ENCODE measurements around the gene EFNA5.

The EFNA5 gene

DNA sequence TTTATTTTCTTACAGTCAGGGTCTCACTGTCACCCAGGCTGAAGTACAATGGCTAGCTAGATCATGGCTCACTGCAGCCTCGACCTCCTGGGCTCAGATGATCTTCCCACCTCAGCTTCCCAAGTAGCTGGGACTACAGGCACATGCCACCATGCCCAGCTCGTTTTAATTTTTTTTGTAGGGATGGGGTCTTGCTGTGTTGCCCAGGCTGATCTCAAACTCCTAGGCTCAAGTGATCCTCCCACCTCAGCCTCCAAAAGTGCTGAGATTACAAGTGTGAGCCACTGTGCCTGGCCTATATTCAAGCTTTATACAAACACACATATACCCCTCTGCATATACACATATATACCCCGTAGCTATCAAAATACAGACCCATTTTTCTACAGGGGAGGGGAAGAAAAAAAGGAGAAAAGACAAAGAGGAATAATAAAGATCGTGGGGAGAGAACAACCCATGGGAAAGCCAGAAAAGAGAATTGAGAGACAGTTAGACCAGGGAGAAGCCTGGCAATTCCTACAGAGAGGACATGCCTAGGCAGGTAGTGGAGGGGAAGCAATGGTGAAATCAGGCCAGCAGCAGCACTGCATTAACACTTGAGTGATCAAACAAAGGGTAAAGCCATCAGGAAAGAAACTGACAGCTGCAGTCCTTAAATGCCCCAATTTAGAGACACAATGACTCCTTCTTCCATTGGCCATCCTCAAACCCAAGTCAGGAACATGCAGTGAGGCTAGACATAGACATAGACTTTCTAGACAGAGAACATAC lies 102.7 kb downstream of the EFNA5 start:
- DNase-seq: peak; percentile 59

DNA sequence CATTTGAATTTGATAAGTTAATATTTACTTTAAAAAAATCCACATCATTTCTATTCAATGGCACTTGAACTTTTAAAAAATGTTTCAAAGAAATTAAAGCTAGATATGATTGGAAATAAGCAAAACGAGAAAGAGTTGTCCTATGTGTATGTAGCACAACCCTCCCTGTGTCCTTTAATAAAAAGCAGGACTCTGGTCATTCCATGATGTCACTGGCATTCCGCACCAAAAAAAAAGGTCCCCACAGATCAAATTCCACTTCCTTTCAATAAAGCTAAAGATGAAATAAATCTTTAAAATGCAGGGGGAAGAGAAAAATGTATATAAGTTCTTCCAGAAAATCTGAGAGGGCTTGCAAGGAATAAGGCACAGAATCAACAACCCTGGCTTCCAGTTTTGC lies 103.8 kb downstream of the EFNA5 start:
- DNase-seq: no peak

DNA sequence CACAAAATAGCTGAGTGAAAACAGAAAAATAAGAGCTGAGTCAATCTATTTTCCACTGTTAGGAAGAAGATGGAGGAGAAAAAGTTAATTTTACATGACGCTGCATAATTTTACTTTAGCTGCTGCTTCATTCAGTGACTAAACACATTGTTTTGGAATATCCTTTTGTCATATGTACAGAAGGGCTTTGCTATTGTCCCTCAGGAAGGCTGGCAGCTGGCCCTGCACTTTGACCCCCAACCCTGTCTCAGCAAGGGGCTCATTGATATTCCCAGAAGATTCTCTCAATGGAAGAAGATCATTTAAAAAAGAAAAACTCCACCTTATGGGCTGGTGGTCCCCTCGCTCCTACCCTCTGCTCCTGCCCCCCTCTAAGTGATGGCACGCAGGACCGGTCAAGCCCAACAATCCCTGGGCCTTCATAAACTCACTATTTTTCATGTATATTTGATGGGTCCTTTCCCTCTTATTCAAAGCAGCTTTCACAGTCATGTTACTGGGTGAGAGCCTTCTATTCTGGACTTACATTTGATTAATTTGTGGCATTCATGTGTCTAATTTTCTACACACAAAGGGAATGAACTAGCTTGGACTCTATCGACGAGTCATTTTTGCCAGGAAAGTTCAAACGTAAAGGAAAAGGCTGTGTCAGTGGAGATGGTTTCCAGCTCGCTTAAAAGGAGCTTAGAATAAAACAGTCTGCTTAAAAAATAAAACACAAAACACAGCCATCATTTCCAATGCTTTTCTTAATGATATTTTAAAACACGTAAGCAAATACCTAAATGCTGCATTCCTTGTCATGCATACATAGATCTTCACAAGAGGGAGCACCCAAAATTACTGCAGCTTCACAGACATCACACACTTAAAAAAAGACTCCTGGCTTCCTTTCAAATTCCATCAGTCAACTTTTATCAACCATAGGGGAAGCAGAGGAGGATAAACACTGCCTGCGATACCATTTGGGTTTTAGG lies 104.7 kb downstream of the EFNA5 start:
- no peak for DNase-seq

DNA sequence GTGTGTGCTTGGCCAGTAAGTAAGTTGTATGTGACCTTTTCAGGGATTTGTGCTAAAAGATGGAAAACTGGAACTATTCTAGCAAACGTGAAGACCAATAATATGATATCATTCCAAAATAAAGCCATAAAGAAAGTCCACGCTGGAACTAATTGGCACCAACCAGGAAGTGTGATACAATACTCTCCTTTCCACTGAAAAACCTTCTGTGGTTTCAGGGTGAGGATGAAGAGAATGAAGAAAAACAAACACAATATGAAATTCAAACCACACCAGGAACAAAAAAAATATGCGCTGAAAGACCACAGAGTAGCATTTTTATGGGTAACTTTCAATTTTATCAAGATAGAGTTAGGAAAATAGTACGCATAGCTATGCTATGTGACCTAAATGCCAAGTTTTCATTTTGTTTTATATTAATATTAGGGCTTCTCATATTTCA lies 105.8 kb downstream of the EFNA5 start:
- no peak for DNase-seq

DNA sequence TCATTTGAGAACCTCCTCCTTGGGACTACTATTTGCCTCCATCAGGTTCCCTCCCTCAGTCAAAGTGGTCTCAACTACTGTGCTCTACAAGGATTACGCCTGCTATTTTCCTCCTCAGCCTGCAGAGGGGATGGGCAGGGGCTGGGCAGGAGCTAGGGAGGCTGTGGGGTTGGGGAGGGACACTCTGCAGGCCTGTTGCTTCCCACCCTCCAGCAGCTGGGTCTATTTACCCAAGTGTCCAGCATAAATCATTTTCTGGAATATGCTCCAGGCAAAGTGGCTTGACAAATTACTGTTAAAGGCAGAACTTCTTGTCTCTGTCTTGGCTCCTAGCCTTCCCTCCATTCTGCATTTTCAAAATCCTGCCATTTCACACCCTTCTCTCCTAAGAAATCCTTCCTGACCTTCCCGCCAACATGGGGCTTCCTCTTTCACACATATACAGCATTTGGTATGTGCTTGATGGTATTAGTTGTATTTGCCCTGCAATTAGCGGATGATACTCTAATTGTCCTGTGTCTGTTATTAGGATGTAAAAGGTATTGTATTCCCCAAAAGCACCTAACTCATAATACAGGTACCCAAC lies 106.7 kb downstream of the EFNA5 start:
- no peak for DNase-seq

DNA sequence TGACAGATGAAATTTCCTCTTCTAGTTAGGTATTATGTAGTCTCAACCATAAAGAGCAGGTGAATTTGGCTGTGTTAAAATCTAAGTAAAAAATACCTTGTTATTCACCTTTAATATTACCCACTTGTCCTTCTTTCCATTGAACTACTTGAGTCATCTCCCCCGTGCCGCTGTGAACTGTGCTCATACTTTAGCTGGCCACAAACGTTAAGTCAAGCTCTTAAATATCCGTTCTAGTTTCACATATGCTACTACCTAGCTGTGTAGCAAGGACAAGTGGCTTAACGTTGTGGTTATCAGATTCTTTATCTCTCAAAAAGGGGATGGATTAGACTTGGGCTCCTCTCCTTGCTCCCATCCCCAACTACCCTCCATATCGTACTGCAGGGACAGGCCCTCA lies 110.4 kb downstream of the EFNA5 start:
- DNase-seq: no peak

- no peak for DNase-seq
Observed at GRCh38 chr5:107558823-107559375, 111.8 kb downstream of the EFNA5 start.

- DNase-seq: no peak
Observed at GRCh38 chr5:107557051-107557658, 113.6 kb downstream of the EFNA5 start.

DNA sequence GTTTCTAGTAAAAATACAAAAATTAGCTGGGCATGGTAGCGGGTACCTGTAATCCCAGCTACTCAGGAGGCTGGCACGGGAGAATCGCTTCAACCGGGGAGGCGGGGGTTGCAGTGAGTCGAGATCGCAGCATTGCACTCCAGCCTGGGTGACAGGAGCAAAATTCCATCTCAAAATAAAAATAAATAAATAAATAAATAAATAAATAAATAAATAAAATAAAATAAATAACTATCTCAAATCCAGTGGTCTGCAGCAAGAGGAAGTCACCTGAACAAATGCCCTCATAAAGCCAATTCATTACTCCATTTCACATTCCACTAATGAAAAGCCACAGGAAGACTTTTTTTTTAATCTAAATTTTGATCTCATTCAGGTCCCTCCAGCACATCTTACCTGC lies 114.2 kb downstream of the EFNA5 start:
- DNase-seq: no peak

GRCh38 chr5:107555425-107556090 lies 115.2 kb downstream of the EFNA5 start:
- DNase-seq: no peak

DNA sequence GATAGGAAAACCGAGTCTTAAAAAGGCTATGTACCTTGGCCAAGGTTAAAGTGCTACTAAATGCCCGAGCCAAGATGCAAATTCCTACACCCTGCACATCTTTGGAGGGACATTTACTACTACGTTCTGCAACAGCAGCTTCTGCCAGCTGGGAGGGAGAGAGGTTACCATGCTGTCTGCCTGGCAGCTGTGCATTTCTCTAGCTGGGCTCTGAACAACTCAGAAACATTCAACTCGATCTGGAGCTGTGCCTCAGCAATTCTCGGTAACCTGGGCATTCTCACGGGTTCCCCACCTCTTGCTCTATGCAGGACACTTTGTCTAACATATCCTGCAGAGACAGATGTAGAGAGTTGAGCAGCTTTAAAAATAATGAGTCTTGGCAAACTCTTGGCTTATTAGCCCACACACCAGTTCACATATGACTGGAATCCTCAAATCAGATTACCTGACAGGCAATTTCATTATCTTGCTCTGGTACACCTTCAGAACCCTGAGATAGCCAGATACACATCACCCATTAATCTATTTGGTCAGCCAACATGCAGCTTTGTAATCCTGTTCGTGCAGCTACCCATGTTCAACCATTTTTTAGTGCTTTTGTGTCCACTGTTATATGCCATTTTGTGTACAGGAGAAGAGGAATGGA lies 115.8 kb downstream of the EFNA5 start:
- no peak for DNase-seq

GRCh38 chr5:107553117-107553555 lies 117.6 kb downstream of the EFNA5 start:
- DNase-seq: no peak

DNA sequence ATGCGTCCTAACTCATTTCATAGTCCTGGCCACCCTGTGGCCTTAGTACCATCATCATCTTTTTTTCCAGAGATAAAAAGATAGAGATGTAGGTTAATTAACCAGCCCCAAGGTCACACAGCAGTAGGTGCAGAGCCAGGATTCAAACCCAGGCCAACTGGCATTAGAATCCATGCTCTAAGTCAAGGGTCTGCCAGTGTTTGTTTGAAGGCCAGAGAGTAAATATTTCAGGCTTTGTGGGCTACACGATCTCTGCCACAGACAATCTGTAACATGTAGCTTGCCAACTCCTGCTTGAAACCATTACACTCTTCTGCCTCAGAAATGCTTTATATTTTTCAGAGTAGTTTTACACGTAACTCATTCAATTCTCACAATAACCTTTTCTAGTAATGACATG lies 119.6 kb downstream of the EFNA5 start:
- DNase-seq: no peak

- no peak for DNase-seq
Observed at GRCh38 chr5:107549567-107549966, 121.2 kb downstream of the EFNA5 start.

DNA sequence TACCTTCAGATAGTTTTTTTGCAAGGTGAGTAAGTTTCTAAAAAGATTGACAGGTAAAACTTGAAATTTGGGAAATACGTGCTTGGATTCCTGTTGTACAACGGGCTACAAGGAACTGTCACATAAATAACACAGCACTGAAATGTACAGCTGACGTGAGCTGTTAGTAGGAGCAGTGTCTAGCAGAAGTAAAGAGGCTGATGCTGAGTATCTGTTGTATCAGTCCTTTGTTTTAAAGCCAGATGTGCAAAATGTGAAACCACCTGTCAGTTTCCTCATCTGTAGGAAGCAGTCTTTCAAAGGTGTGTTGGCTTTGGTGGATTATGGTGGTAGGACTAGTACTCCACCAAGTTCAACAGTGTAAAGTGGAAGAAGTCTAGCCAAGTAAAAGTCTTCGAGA lies 122.3 kb downstream of the EFNA5 start:
- no peak for DNase-seq

GRCh38 chr5:107546719-107547118 lies 124.0 kb downstream of the EFNA5 start:
- no peak for DNase-seq

DNA sequence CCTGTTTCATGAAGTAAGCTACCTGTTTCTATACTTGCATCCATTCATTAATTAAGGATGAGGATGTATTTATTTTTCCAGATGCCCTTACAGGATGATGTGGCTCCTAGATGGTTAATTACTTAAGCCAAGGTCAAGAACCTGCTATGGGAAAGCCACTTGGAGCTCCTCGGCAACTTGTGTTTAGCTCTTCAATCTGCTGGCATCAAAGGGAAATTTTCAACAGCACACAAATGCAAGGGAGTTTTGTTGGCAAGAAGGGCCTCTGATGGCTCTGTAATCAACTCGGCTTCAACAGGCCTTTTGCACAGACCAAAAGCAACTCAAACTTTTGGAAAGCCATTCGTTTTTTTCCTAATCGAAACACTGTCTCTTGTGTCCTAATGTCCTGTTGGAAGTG lies 125.3 kb downstream of the EFNA5 start:
- no peak for DNase-seq

DNA sequence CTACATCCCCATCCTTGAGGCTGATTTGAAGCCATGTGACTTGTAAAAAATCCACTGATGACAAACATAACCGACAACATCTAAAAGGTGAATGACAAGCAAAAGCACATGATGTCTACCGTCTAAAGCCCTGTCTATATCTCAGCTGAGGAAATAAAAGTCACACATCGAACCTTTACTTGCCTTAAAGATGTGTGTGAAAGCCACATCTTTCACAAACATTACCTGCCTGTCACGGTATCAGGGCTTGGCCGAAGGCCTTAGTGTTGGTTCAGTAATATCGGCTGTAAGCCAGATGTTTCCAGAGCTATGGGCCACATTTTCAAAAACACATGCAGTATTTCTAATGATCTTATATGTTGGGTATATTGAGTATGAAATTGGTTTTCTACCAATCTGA lies 125.8 kb downstream of the EFNA5 start:
- DNase-seq: no peak

DNA sequence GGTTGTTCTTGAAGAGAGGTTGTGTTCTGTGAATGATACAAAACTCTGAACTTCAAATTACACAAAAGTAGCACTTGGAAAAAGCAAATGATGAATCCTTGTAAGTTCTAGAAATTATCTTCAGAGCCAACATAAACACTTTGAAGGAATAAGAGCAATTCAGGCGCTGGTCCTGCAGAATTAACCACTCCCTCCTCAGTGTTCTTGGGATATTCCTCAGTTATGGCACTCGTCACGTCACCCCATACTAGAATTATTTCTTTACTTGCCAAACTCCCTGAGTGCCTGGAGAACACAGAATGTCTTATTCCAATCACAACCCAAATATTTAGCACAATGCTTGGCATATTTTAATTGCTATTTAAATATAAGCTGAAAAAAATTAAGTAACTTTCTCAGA lies 126.3 kb downstream of the EFNA5 start:
- no peak for DNase-seq

- no peak for DNase-seq
Observed at GRCh38 chr5:107543868-107544267, 126.9 kb downstream of the EFNA5 start.

GRCh38 chr5:107542831-107543231 lies 127.9 kb downstream of the EFNA5 start:
- no peak for DNase-seq

DNA sequence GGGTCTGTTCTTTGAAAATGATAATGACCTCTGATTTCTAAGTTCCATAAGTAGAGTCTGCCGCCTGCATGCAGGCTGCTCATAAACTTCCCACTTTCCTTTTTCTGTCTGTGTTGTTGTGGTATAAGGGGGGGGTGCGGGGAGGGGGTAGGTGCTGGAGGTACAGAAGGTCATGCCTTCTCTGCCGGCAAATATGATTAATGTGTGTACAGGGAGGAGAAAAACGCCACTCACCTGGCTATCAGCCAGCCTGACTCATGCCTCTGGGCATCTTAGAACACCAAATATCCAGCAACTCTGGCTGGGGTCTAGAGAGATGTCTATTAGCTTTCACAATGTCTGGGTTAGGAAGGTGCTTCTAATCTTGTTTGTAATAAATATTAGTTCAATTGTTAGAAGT lies 128.3 kb downstream of the EFNA5 start:
- DNase-seq: peak; percentile 75

Measured in NCI-H1105 treated with DMSO at 0.1 percent for 48 hours (cell line).